NCI-H2171 treated with DMSO at 0.1 percent for 48 hours (cell line): ENCODE results near the gene THAP5.

Source experiments
- DNase-seq: peaks from one replicate; lab custom pipeline; 2025; lab: John Stamatoyannopoulos, UW

Gene THAP5

GRCh38 chr7:108569381-108570145 is at the start of gene THAP5, which contains the start of gene DNAJB9:
Gene THAP5 (minus strand): TSS chr7:108569706. CDS start chr7:108569569, 137 bp downstream.
Gene DNAJB9 (plus strand): TSS chr7:108569874. CDS start chr7:108571727, 1,853 bp downstream.
- peak; percentile 99 for DNase-seq

GRCh38 chr7:108618056-108618455 is 48.5 kb upstream of the THAP5 start:
- no peak for DNase-seq

- no peak for DNase-seq
These were observed 45.4 kb upstream of the THAP5 start for GRCh38 chr7:108614896-108615295.

- no peak for DNase-seq
These were observed 44.5 kb upstream of the THAP5 start for GRCh38 chr7:108613949-108614381.

- peak; percentile 75 for DNase-seq
These were observed 43.8 kb upstream of the THAP5 start for GRCh38 chr7:108613147-108613948.

GRCh38 chr7:108611268-108611667 is 41.8 kb upstream of the THAP5 start:
- no peak for DNase-seq

GRCh38 chr7:108609643-108610042 is 40.1 kb upstream of the THAP5 start:
- no peak for DNase-seq

GRCh38 chr7:108605559-108606201 is 36.2 kb upstream of the THAP5 start:
- peak; percentile 17 for DNase-seq

GRCh38 chr7:108604307-108605077 is 35.0 kb upstream of the THAP5 start:
- peak; percentile 86 for DNase-seq

GRCh38 chr7:108603656-108604306 is 34.3 kb upstream of the THAP5 start:
- DNase-seq = peak; percentile 82

GRCh38 chr7:108600399-108600798 is 30.9 kb upstream of the THAP5 start:
- DNase-seq = no peak

GRCh38 chr7:108598914-108599580 is 29.5 kb upstream of the THAP5 start:
- DNase-seq = peak; percentile 87

- peak; percentile 91 for DNase-seq
These were observed 28.6 kb upstream of the THAP5 start for GRCh38 chr7:108598153-108598552.

GRCh38 chr7:108596560-108596959 is 27.1 kb upstream of the THAP5 start:
- DNase-seq = no peak

GRCh38 chr7:108592646-108593201 is 23.2 kb upstream of the THAP5 start:
- peak; percentile 91 for DNase-seq

GRCh38 chr7:108590606-108591005 is 21.1 kb upstream of the THAP5 start:
- DNase-seq = no peak

GRCh38 chr7:108589874-108590273 is 20.4 kb upstream of the THAP5 start:
- no peak for DNase-seq

- DNase-seq = no peak
These were observed 19.7 kb upstream of the THAP5 start for GRCh38 chr7:108589199-108589598.

- no peak for DNase-seq
These were observed 16.8 kb upstream of the THAP5 start for GRCh38 chr7:108586274-108586710.

GRCh38 chr7:108585843-108586242 is 16.3 kb upstream of the THAP5 start:
- no peak for DNase-seq
